HG03196 (cell line): ENCODE measurements around the gene C10orf90.
"Not testable (repeated sequence)": the region's sequence is repeated elsewhere in the genome, so short reads cannot be mapped to it uniquely, and the experiment has no call there.

Source experiments
- ATAC-seq: cut with Tn5 transposase; IDR thresholded peaks from one replicate; pipeline ENCODE4 v1.9.1; 2021; ENCODE audit not compliant: unreplicated experiment

Gene C10orf90

GRCh38 chr10:126398383-126398743 is 272.1 kb downstream of the C10orf90 start:
- ATAC-seq: no peak

- ATAC-seq: no peak
These were observed 272.7 kb downstream of the C10orf90 start for GRCh38 chr10:126397640-126398382.

- no peak for ATAC-seq
These were observed 273.3 kb downstream of the C10orf90 start for GRCh38 chr10:126397156-126397555.

- no peak for ATAC-seq
These were observed 275.5 kb downstream of the C10orf90 start for GRCh38 chr10:126394948-126395347.

- ATAC-seq: no peak
These were observed 277.4 kb downstream of the C10orf90 start for GRCh38 chr10:126393076-126393475.

- ATAC-seq: no peak
These were observed 278.0 kb downstream of the C10orf90 start for GRCh38 chr10:126392469-126392868.

- ATAC-seq: no peak
These were observed 278.4 kb downstream of the C10orf90 start for GRCh38 chr10:126392068-126392467.

GRCh38 chr10:126391192-126391885 is 279.2 kb downstream of the C10orf90 start:
- ATAC-seq: no peak

- ATAC-seq: no peak
These were observed 280.2 kb downstream of the C10orf90 start for GRCh38 chr10:126390324-126390723.

- ATAC-seq: no peak
These were observed 282.3 kb downstream of the C10orf90 start, which contains the start of gene ADAM12 for GRCh38 chr10:126387931-126388911. Gene ADAM12, minus strand, starts transcription at chr10:126388477. Its CDS starts 332 bp downstream, at chr10:126388145.

GRCh38 chr10:126387041-126387921 is 283.2 kb downstream of the C10orf90 start:
- ATAC-seq: no peak

- ATAC-seq: no peak
These were observed 286.1 kb downstream of the C10orf90 start for GRCh38 chr10:126384269-126384873.

GRCh38 chr10:126380352-126381076 is 290.0 kb downstream of the C10orf90 start:
- ATAC-seq: no peak

- not testable (repeated sequence) for ATAC-seq
These were observed 291.3 kb downstream of the C10orf90 start for GRCh38 chr10:126379166-126379565.

- no peak for ATAC-seq
These were observed 293.5 kb downstream of the C10orf90 start for GRCh38 chr10:126376956-126377355.

GRCh38 chr10:126375926-126376554 is 294.5 kb downstream of the C10orf90 start:
- ATAC-seq: no peak

GRCh38 chr10:126375299-126375698 is 295.2 kb downstream of the C10orf90 start:
- ATAC-seq: no peak
